ENCODE measurements around the gene WNT7B. TPM values are rescaled to one million over a fixed set of nuclear protein-coding genes. Genes with fewer than 3 reads are reported as not detected.

WNT7B gene
- total and polyA plus RNA-seq, 2 donors (not counting 1 experiment from before 2014, with no cell fraction given), result 0.22 to 0.67 TPM

GRCh38 chr22:45892681-45893461, 84.1 kb downstream of the WNT7B start:
- intact Hi-C loops (cut with micrococcal nuclease), result no loop called here
- no peak overlapping the region for H3K27ac Mint-ChIP-seq
- Histone ChIP-seq H3K9me3 (ENCODE audit: control extremely low read depth in 1 of 3, control insufficient read depth in 2 of 3, insufficient read depth in 1 of 3, low read length in 2 of 3) (peaks cover 0 to 14% (median 0%) of the 10 kb centered on the region in 3 donors), H3K27me3 (replicated peaks in 1 of 4; ENCODE audit: control extremely low read depth in 1 of 4, control insufficient read depth in 3 of 4, insufficient read depth in 4 of 4, low read length in 3 of 4) (peaks cover 0 to 28% (median 2%) of the 10 kb centered on the region in 4 experiments), H3K4me2 (replicated peaks; ENCODE audit: low read depth, low read length, poor library complexity, severe bottlenecking) (no peak overlapping the region), H3K4me1 (ENCODE audit: control insufficient read depth in 2 of 2, insufficient read depth in 2 of 2, low read length in 2 of 2) (no peaks in the 10 kb centered on the region), H4K20me1 (ENCODE audit: control insufficient read depth, insufficient read depth, low read length, poor library complexity, severe bottlenecking) (no peaks in the 10 kb centered on the region), H3K9ac (ENCODE audit: low read length) (no peak overlapping the region), H3K4me3 (ENCODE audit: control extremely low read depth in 1 of 5, extremely low read depth in 1 of 5, insufficient read depth in 1 of 5, low read depth in 2 of 5, low read length in 4 of 5) (no peak overlapping the region), H2AFZ (ENCODE audit: insufficient read depth, low read depth, low read length, poor library complexity, severe bottlenecking) (no peak overlapping the region), H3K79me2 (ENCODE audit: control insufficient read depth, insufficient read depth, low read length) (no peaks in the 10 kb centered on the region), H3K36me3 (replicated peaks in 1 of 2; ENCODE audit: control extremely low read depth in 1 of 2, control insufficient read depth in 1 of 2, extremely low read depth in 1 of 2, insufficient read depth in 2 of 2, low read length in 1 of 2) (no peaks in the 10 kb centered on the region), H3K27ac (ENCODE audit: low read length in 2 of 2) (no peak overlapping the region)
- H3K27me3 Mint-ChIP-seq, result peaks cover 16% of the 10 kb centered on the region
- H3K4me3 Mint-ChIP-seq, result no peak overlapping the region
- ATAC-seq (ENCODE audit: low read depth), result no peak
- TF ChIP-seq EZH2 (IDR thresholded peaks at IDR 0.05; ENCODE audit: borderline replicate concordance, insufficient read depth, low read depth, low read length, poor library complexity, severe bottlenecking), result no peak
- no peak for TF ChIP-seq CTCF (IDR thresholded peaks at IDR 0.05)
- CTCF ChIA-PET, result no interaction called here
- 77% methylated on average over 16 of the region's 16 CpGs for WGBS (ENCODE audit: insufficient coverage)
- H3K9me3 Mint-ChIP-seq (ENCODE audit: insufficient read depth), result no peaks in the 10 kb centered on the region
- POLR2A ChIA-PET, result no interaction called here
- H3K4me1 Mint-ChIP-seq, result no peaks in the 10 kb centered on the region
- DNase-seq, result no peak

- no peak overlapping the region for H3K27ac ChIP-seq (ENCODE audit: low read length in 2 of 2)
- ChIA-PET CTCF (no interaction called here), POLR2A (no interaction called here)
- H3K79me2 ChIP-seq (ENCODE audit: control insufficient read depth, insufficient read depth, low read length), result no peaks in the 10 kb centered on the region
- H3K4me1 Mint-ChIP-seq, result no peaks in the 10 kb centered on the region
- no peak overlapping the region for H3K9ac ChIP-seq (ENCODE audit: low read length)
- no peaks in the 10 kb centered on the region for H3K9me3 Mint-ChIP-seq (ENCODE audit: insufficient read depth)
- peaks cover 15% of the 10 kb centered on the region for H3K27me3 Mint-ChIP-seq
- H3K4me3 Mint-ChIP-seq, result no peak overlapping the region
- no peaks in the 10 kb centered on the region for H3K36me3 ChIP-seq (replicated peaks in 1 of 2; ENCODE audit: control extremely low read depth in 1 of 2, control insufficient read depth in 1 of 2, extremely low read depth in 1 of 2, insufficient read depth in 2 of 2, low read length in 1 of 2)
- TF ChIP-seq CTCF (IDR thresholded peaks at IDR 0.05), result no peak
- no peak for TF ChIP-seq EZH2 (IDR thresholded peaks at IDR 0.05; ENCODE audit: borderline replicate concordance, insufficient read depth, low read depth, low read length, poor library complexity, severe bottlenecking)
- no peak overlapping the region for H3K4me3 ChIP-seq (ENCODE audit: control extremely low read depth in 1 of 5, extremely low read depth in 1 of 5, insufficient read depth in 1 of 5, low read depth in 2 of 5, low read length in 4 of 5)
- intact Hi-C loops (cut with micrococcal nuclease), result no loop called here
- DNase-seq (no peak), ATAC-seq (ENCODE audit: low read depth) (no peak)
- 63% methylated on average over 22 of the region's 22 CpGs for WGBS (ENCODE audit: insufficient coverage)
- H4K20me1 ChIP-seq (ENCODE audit: control insufficient read depth, insufficient read depth, low read length, poor library complexity, severe bottlenecking), result no peaks in the 10 kb centered on the region
- H3K9me3 ChIP-seq (ENCODE audit: control extremely low read depth in 1 of 3, control insufficient read depth in 2 of 3, insufficient read depth in 1 of 3, low read length in 2 of 3), result peaks cover 0 to 14% (median 0%) of the 10 kb centered on the region in 3 donors
- no peak overlapping the region for H3K4me2 ChIP-seq (replicated peaks; ENCODE audit: low read depth, low read length, poor library complexity, severe bottlenecking)
- no peak overlapping the region for H2AFZ ChIP-seq (ENCODE audit: insufficient read depth, low read depth, low read length, poor library complexity, severe bottlenecking)
- peaks cover 0 to 28% (median 2%) of the 10 kb centered on the region in 4 experiments for H3K27me3 ChIP-seq (replicated peaks in 1 of 4; ENCODE audit: control extremely low read depth in 1 of 4, control insufficient read depth in 3 of 4, insufficient read depth in 4 of 4, low read length in 3 of 4)
- H3K4me1 ChIP-seq (ENCODE audit: control insufficient read depth in 2 of 2, insufficient read depth in 2 of 2, low read length in 2 of 2), result no peaks in the 10 kb centered on the region
- no peak overlapping the region for H3K27ac Mint-ChIP-seq
Measured at GRCh38 chr22:45891996-45892621, 84.9 kb downstream of the WNT7B start.

All from B cell (primary cell).